Caco-2 (cell line): ENCODE results near the gene SLBP. TPM values are rescaled to one million over a fixed set of nuclear protein-coding genes. Genes with fewer than 3 reads are reported as not detected.
A peak's percentile ranks its signal among the peaks of the same experiment; 100 is the strongest.

Source experiments
- BruUV-seq: library from RNA; stranded (reverse); fragments of 400-500 nt; replicated peaks from 2 replicates; lab custom pipeline; 2021; lab: Mats Ljungman, UMichigan
- CTCF ChIA-PET: fragments of 300-600 bp; sonication (Branson Sonifier 250); formaldehyde crosslinking; loops from one replicate; lab custom pipeline; 2022; ENCODE audit warnings: antibody characterized with exemption; lab: Charles Lee
- POLR2A ChIA-PET: fragments of 300-600 bp; sonication (Branson Sonifier 250); formaldehyde crosslinking; loops from one replicate; lab custom pipeline; 2022; ENCODE audit warnings: antibody characterized with exemption; lab: Charles Lee
- DNase-seq, 2 experiments: peaks; one replicate each; pipeline versions ENCODE4 v3.0.0 to v3.0.0-alpha.2; 2020 to 2022
- H3K27me3 ChIP-seq: replicated peaks from 2 replicates; pipeline ENCODE4 v1.6.0; 2011; ENCODE audit warnings: low read length; ENCODE audit not compliant: control insufficient read depth, insufficient read depth
- H3K36me3 ChIP-seq: 2 replicates; pipeline ENCODE4 v1.5.1; 2011; ENCODE audit warnings: low read length; ENCODE audit not compliant: control insufficient read depth, insufficient read depth
- H3K4me1 ChIP-seq: fragments of 250-450 bp; sonication (Bioruptor Pico); 2 replicates; pipeline ENCODE4 v1.5.1; 2020; ENCODE audit warnings: mild to moderate bottlenecking
- H3K4me3 ChIP-seq: 2 replicates; pipeline ENCODE4 v1.5.1; 2011; ENCODE audit warnings: low read depth, mild to moderate bottlenecking, control low read depth, low read length
- H3K9me3 ChIP-seq: fragments of 250-450 bp; sonication (Bioruptor Pico); 2 replicates; pipeline ENCODE4 v1.5.1; 2020; ENCODE audit warnings: mild to moderate bottlenecking, moderate library complexity
- H3K27ac Mint-ChIP-seq: one replicate; pipeline ENCODE4 v1.8.0; 2022; ENCODE audit warnings: mixed read lengths; ENCODE audit not compliant: unreplicated experiment
- H3K27me3 Mint-ChIP-seq: one replicate; pipeline ENCODE4 v1.8.0; 2022; ENCODE audit warnings: mixed read lengths; ENCODE audit not compliant: insufficient read depth, unreplicated experiment
- H3K36me3 Mint-ChIP-seq: one replicate; pipeline ENCODE4 v1.8.0; 2022; ENCODE audit warnings: mild to moderate bottlenecking, mixed read lengths; ENCODE audit not compliant: insufficient read depth, unreplicated experiment
- H3K4me1 Mint-ChIP-seq: one replicate; pipeline ENCODE4 v1.8.0; 2022; ENCODE audit warnings: low read depth, mixed read lengths; ENCODE audit not compliant: unreplicated experiment
- H3K4me3 Mint-ChIP-seq: one replicate; pipeline ENCODE4 v1.8.0; 2022; ENCODE audit warnings: mild to moderate bottlenecking, moderate library complexity, mixed read lengths; ENCODE audit not compliant: unreplicated experiment
- H3K9me3 Mint-ChIP-seq: one replicate; pipeline ENCODE4 v1.8.0; 2022; ENCODE audit warnings: mixed read lengths; ENCODE audit not compliant: unreplicated experiment
- intact Hi-C: fragments of 100-400 bp; cut with micrococcal nuclease; formaldehyde crosslinking; loops from one replicate; pipeline ENCODE4 v1.10.0; 2022; ENCODE audit not compliant: unreplicated experiment
- total RNA-seq: library from RNA; stranded (reverse); gene quantifications from 2 replicates; pipeline ENCODE4 v1.2.3, GENCODE V29; 2022
- TF ChIP-seq, protein P1 (sequence below), 2 experiments: fragments of 200-600 bp in 1 of 2; IDR thresholded peaks; 1 replicate in 1 of 2; 2 replicates in 1 of 2; pipeline versions ENCODE4 v1.5.1 to v1.8.0; 2011 to 2022; ENCODE audit warnings: antibody characterized with exemption in 1 of 2, control low read depth in 1 of 2, inconsistent platforms in 1 of 2, low read depth in 1 of 2, low read length in 1 of 2, mild to moderate bottlenecking in 1 of 2, moderate library complexity in 1 of 2; ENCODE audit not compliant: insufficient read depth in 1 of 2, severe bottlenecking in 1 of 2, unreplicated experiment in 1 of 2

SLBP gene
- total RNA-seq, 1 experiment from 2014 or later = 116 TPM

DNA sequence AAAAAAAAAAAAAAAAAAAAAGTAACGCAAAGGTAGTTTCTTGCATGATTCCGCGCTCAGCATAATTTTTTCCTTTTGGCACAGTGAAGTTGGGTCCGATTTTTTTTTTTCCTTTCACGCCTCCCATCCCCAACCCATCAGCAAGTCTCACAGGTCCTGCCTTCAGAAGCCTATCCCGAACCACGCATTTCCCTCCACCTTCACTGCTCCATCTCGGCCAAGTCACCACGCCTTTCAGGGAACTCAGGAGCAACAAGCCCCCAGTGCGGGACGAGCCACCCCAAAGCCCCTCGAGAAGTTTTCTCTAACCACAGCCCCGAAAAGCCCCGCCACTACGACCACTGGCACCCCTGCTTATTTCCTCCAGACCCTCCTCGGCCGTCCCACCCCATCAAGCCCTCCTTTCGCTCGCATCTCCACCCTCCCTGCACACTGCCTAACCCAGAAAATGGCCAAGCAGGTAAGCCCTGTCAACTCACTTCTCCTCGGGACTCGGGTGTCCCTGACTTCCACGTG lies 1.0 kb downstream of the SLBP start:
- H3K9me3 ChIP-seq = no peaks in the 10 kb centered on the region
- H3K27me3 Mint-ChIP-seq = no peaks in the 10 kb centered on the region
- peak overlapping the region; percentile 99 for H3K4me3 Mint-ChIP-seq
- no peak for DNase-seq
- H3K9me3 Mint-ChIP-seq = no peaks in the 10 kb centered on the region
- H3K4me3 ChIP-seq = peak overlapping the region; percentile 68
- intact Hi-C loops = loop anchor here (5.0 kb wide), 1 partner anchor 551 kb away; the partner anchor contains the start of gene MXD4
- H3K27ac Mint-ChIP-seq = peak overlapping the region; percentile 94
- TF ChIP-seq, protein P1, sequence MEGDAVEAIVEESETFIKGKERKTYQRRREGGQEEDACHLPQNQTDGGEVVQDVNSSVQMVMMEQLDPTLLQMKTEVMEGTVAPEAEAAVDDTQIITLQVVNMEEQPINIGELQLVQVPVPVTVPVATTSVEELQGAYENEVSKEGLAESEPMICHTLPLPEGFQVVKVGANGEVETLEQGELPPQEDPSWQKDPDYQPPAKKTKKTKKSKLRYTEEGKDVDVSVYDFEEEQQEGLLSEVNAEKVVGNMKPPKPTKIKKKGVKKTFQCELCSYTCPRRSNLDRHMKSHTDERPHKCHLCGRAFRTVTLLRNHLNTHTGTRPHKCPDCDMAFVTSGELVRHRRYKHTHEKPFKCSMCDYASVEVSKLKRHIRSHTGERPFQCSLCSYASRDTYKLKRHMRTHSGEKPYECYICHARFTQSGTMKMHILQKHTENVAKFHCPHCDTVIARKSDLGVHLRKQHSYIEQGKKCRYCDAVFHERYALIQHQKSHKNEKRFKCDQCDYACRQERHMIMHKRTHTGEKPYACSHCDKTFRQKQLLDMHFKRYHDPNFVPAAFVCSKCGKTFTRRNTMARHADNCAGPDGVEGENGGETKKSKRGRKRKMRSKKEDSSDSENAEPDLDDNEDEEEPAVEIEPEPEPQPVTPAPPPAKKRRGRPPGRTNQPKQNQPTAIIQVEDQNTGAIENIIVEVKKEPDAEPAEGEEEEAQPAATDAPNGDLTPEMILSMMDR (IDR thresholded peaks at IDR 0.05; ENCODE audit: insufficient read depth in 1 of 2, low read depth in 1 of 2, low read length in 1 of 2, severe bottlenecking in 1 of 2, unreplicated experiment in 1 of 2) = no peak
- peaks cover 29% of the 10 kb centered on the region for H3K4me1 Mint-ChIP-seq
- peaks cover 3% of the 10 kb centered on the region for H3K36me3 ChIP-seq
- POLR2A ChIA-PET = interaction anchor here (2.0 kb wide), 1 partner anchor 10 kb away, joined by 42 read pairs; the partner anchor contains the start of genes TACC3 and TMEM129
- BruUV-seq = no TSS peak
- CTCF ChIA-PET = interaction anchor here (1.8 kb wide), 1 partner anchor 18 kb away, joined by 13 read pairs; no protein-coding TSS in a partner anchor
- peaks cover 77% of the 10 kb centered on the region for H3K36me3 Mint-ChIP-seq
- peaks cover 29% of the 10 kb centered on the region for H3K4me1 ChIP-seq
- H3K27me3 ChIP-seq = no peaks in the 10 kb centered on the region

DNA sequence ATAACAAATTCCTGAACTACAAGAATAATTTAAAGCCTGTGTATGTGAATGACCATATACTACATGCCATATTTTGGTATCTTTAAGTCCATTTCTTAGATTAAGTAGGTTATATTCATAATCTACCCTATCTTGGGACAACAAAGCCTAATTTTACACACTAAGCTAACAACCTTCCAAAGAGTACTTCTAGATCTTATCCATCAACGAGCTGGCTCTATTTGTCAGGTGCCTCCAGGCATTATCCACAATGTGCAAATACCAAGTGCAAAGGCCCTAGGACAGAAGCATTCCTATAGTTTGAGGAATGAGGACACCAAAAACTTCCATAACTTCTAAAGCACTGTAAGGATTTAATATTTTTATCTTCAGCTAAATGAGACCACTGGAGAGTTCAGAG lies 3.5 kb downstream of the SLBP start:
- Histone ChIP-seq H3K9me3 (no peaks in the 10 kb centered on the region), H3K4me1 (peaks cover 29% of the 10 kb centered on the region), H3K27me3 (no peaks in the 10 kb centered on the region), H3K4me3 (no peak overlapping the region), H3K36me3 (peaks cover 3% of the 10 kb centered on the region)
- H3K27ac Mint-ChIP-seq = peak overlapping the region; percentile 94
- POLR2A ChIA-PET = interaction anchor here (1.0 to 1.6 kb wide), 3 partner anchors 12 to 17 kb away, joined by 6 to 13 read pairs (median 9); partner anchors contain the start of genes TACC3 and TMEM129
- TF ChIP-seq, protein P1 (IDR thresholded peaks at IDR 0.05; ENCODE audit: insufficient read depth in 1 of 2, low read depth in 1 of 2, low read length in 1 of 2, severe bottlenecking in 1 of 2, unreplicated experiment in 1 of 2) = no peak
- peaks cover 29% of the 10 kb centered on the region for H3K4me1 Mint-ChIP-seq
- intact Hi-C loops = no loop called here
- BruUV-seq = no TSS peak
- no peaks in the 10 kb centered on the region for H3K9me3 Mint-ChIP-seq
- H3K4me3 Mint-ChIP-seq = peak overlapping the region; percentile 99
- peaks cover 90% of the 10 kb centered on the region for H3K36me3 Mint-ChIP-seq
- CTCF ChIA-PET = interaction anchor here (0.9 to 2.2 kb wide), 4 partner anchors 13 to 21 kb away, joined by 3 to 27 read pairs (median 4); partner anchors contain the start of genes TACC3 and TMEM129
- peak; percentile 40 to 49 for DNase-seq
- H3K27me3 Mint-ChIP-seq = no peaks in the 10 kb centered on the region

DNA sequence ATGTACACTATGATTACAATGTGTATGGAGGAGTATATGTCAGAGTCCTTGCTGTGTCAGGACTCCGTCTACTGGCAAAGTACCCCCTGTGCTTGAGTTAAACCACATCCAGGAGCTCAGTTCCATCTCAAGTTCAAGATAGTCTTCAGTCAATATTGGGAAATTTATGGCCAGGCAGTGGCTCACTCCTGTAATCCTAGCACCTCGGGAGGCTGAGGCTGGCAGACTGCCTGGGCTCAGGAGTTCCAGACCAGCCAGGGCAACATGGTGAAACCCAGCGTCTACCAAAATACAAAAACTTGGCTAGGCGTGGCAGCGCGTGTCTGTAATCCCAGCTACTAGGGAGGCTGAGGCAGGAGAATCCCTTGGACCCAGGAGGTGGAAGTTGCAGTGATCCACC lies 5.8 kb downstream of the SLBP start:
- H3K4me1 Mint-ChIP-seq = peaks cover 34% of the 10 kb centered on the region
- H3K4me3 Mint-ChIP-seq = no peak overlapping the region
- POLR2A ChIA-PET = interaction anchor here (0.5 kb wide), 1 partner anchor 15 kb away, joined by 3 read pairs; the partner anchor contains the start of genes TACC3 and TMEM129
- Histone ChIP-seq H3K9me3 (no peaks in the 10 kb centered on the region), H3K36me3 (peaks cover 4% of the 10 kb centered on the region), H3K4me1 (peaks cover 29% of the 10 kb centered on the region), H3K27me3 (no peaks in the 10 kb centered on the region), H3K4me3 (no peak overlapping the region)
- H3K27me3 Mint-ChIP-seq = no peaks in the 10 kb centered on the region
- H3K9me3 Mint-ChIP-seq = no peaks in the 10 kb centered on the region
- CTCF ChIA-PET = no interaction called here
- BruUV-seq = no TSS peak
- TF ChIP-seq, protein P1 (IDR thresholded peaks at IDR 0.05; ENCODE audit: insufficient read depth in 1 of 2, low read depth in 1 of 2, low read length in 1 of 2, severe bottlenecking in 1 of 2, unreplicated experiment in 1 of 2) = no peak
- peaks cover 96% of the 10 kb centered on the region for H3K36me3 Mint-ChIP-seq
- intact Hi-C loops = no loop called here
- H3K27ac Mint-ChIP-seq = no peak overlapping the region
- DNase-seq = no peak
